Upper lobe of left lung (tissue), 4 donors: ENCODE data around the gene ARMH3.

ENCODE experiments used
- EP300 ChIP-seq, 4 donors: sonication (generic); formaldehyde crosslinking; IDR thresholded peaks; one replicate each; pipeline ENCODE4 v1.5.1; 2017; ENCODE audit warnings: antibody characterized with exemption in 4 of 4, control low read depth in 2 of 4
- POLR2A ChIP-seq, 4 donors: fragments of 450-650 bp; IDR thresholded peaks; one replicate each; pipeline ENCODE4 v1.5.1; 2016 to 2017; ENCODE audit warnings: antibody characterized with exemption in 4 of 4, mild to moderate bottlenecking in 2 of 4
- POLR2AphosphoS5 ChIP-seq, 2 donors: sonication (generic); formaldehyde crosslinking; IDR thresholded peaks; one replicate each; pipeline ENCODE4 v1.5.1; 2017; ENCODE audit warnings: antibody characterized with exemption in 2 of 2
- TF ChIP-seq, protein P1 (sequence below), 6 experiments: fragments of 450-650 bp in 4 of 6; fragments of 200-600 bp in 2 of 6; sonication (generic) in 2 of 6; IDR thresholded peaks; one replicate each; pipeline ENCODE4 v1.5.1; 2016 to 2019; ENCODE audit warnings: antibody characterized with exemption in 6 of 6

DNA sequence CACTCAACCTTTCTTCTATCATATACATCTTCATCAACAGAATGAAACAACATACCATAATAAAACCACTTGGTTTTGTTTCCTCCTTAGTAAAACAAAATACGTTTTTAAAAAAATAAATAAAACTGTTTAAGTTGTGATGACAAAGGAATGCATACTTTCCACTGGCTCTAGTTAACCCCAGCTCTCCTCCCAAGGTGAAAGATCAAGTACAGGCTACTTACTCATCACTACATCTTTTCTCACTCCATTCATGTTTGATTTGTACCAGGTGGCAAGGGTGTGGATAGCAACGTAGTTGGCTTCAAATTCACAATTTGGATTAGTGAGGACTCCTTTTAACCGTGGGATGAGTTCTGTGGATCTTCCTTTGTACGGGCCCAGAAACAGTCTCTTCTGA, 252.5 kb downstream of the ARMH3 start:
- TF ChIP-seq POLR2A (IDR thresholded peaks at IDR 0.05) (no peak), POLR2AphosphoS5 (IDR thresholded peaks at IDR 0.05) (no peak), EP300 (IDR thresholded peaks at IDR 0.05) (no peak)
- TF ChIP-seq, protein P1, sequence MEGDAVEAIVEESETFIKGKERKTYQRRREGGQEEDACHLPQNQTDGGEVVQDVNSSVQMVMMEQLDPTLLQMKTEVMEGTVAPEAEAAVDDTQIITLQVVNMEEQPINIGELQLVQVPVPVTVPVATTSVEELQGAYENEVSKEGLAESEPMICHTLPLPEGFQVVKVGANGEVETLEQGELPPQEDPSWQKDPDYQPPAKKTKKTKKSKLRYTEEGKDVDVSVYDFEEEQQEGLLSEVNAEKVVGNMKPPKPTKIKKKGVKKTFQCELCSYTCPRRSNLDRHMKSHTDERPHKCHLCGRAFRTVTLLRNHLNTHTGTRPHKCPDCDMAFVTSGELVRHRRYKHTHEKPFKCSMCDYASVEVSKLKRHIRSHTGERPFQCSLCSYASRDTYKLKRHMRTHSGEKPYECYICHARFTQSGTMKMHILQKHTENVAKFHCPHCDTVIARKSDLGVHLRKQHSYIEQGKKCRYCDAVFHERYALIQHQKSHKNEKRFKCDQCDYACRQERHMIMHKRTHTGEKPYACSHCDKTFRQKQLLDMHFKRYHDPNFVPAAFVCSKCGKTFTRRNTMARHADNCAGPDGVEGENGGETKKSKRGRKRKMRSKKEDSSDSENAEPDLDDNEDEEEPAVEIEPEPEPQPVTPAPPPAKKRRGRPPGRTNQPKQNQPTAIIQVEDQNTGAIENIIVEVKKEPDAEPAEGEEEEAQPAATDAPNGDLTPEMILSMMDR (IDR thresholded peaks at IDR 0.05), result no peak
